HL-60 (cell line): ENCODE results near the gene CMIP.

Experiments used
- DNase-seq, 2 experiments: peaks; one replicate each; pipeline ENCODE4 v3.0.0-alpha.2; 2010 to 2020; ENCODE audit warnings: low read depth in 1 of 2, low spot score in 1 of 2
- H3K27ac ChIP-seq: fragments of 250-450 bp; sonication (Bioruptor Pico); replicated peaks from 2 replicates; pipeline ENCODE4 v1.5.1; 2020; ENCODE audit warnings: mild to moderate bottlenecking, moderate library complexity
- H3K27me3 ChIP-seq: fragments of 250-450 bp; sonication (Bioruptor Pico); 2 replicates; pipeline ENCODE4 v1.5.1; 2021; ENCODE audit warnings: mild to moderate bottlenecking, moderate library complexity; ENCODE audit not compliant: insufficient read depth, poor library complexity, severe bottlenecking
- H3K4me3 ChIP-seq: replicated peaks from 2 replicates; pipeline ENCODE4 v1.5.1; 2011; ENCODE audit warnings: mild to moderate bottlenecking, control low read depth, low read length; ENCODE audit not compliant: insufficient read depth
- CTCF ChIP-seq: IDR thresholded peaks from one replicate; pipeline ENCODE4 v1.5.1; 2011; ENCODE audit warnings: low read length, control low read depth, inconsistent platforms; ENCODE audit not compliant: insufficient read depth
- GABPA ChIP-seq: IDR thresholded peaks from 2 replicates; pipeline ENCODE4 v1.6.1; 2012; ENCODE audit warnings: low read depth
- POLR2AphosphoS5 ChIP-seq: IDR thresholded peaks from 2 replicates; pipeline ENCODE4 v1.6.1; 2012; ENCODE audit warnings: low read depth
- REST ChIP-seq: IDR thresholded peaks from 2 replicates; pipeline ENCODE4 v1.6.1; 2012; ENCODE audit warnings: low read depth; ENCODE audit not compliant: insufficient replicate concordance
- SPI1 ChIP-seq: IDR thresholded peaks from 2 replicates; pipeline ENCODE4 v1.6.1; 2012; ENCODE audit warnings: low read depth, mild to moderate bottlenecking, borderline replicate concordance

The CMIP gene

DNA sequence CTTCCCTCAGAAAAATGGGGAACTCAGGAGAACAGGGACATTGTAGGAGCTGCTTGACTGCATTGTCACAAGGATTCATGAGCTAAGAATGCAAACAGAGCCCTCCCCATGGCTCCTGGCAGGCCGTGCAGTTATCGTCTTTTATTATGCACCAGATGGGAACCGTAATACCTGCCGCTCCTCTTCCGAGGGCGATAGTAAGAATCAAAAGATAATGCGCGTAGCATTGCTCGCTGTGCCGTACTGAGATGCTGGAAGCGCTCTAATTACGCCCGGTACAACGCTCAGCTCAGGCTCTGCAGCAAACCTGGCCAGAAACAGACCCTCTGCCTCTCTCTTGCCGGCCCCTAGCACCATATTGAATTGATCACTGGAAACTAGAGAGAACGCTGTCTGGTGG lies 247.4 kb downstream of the CMIP start:
- H3K4me3 ChIP-seq: no peak overlapping the region
- H3K27me3 ChIP-seq: no peaks in the 10 kb centered on the region

DNA sequence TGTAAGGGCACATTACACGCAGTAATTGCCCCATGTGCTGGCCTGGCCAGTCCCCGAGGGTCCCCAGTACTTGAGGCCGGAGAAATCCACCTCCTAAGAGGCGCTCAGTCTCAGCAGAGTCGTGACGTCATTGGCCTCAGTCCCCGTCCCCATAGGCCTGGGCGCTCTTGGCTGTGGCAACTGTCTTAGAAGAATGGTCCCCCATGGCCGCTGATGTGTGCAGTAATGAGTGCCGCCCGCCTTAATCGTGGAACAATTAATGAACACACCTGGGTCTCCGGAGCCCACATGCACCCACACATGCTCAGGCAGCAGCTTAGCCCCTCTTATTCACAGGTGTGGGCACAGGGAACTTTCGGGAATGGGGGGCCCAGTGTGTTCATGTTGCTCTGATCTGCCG lies 248.0 kb downstream of the CMIP start:
- no peaks in the 10 kb centered on the region for H3K27me3 ChIP-seq
- H3K27ac ChIP-seq: no peak overlapping the region
- no peak overlapping the region for H3K4me3 ChIP-seq
- no peak for DNase-seq
- TF ChIP-seq POLR2AphosphoS5 (no peak), GABPA (no peak), CTCF (no peak), SPI1 (no peak), REST (no peak)

More for the DNA sequence above, 247.4 kb downstream of the CMIP start:
- DNase-seq: no peak
- TF ChIP-seq SPI1: no peak
- no peak for TF ChIP-seq POLR2AphosphoS5
- no peak for TF ChIP-seq GABPA
- TF ChIP-seq CTCF: no peak
- no peak for TF ChIP-seq REST
- no peak overlapping the region for H3K27ac ChIP-seq

GRCh38 chr16:81693041-81693743 lies 248.6 kb downstream of the CMIP start:
- H3K27me3 ChIP-seq: no peaks in the 10 kb centered on the region
- H3K4me3 ChIP-seq: no peak overlapping the region
- no peak overlapping the region for H3K27ac ChIP-seq
- TF ChIP-seq CTCF: no peak
- TF ChIP-seq REST: no peak
- no peak for TF ChIP-seq GABPA
- TF ChIP-seq SPI1: no peak
- TF ChIP-seq POLR2AphosphoS5: no peak
- DNase-seq: no peak
